Measurements from ENCODE around the gene ARFGAP2.

ARFGAP2 gene

DNA sequence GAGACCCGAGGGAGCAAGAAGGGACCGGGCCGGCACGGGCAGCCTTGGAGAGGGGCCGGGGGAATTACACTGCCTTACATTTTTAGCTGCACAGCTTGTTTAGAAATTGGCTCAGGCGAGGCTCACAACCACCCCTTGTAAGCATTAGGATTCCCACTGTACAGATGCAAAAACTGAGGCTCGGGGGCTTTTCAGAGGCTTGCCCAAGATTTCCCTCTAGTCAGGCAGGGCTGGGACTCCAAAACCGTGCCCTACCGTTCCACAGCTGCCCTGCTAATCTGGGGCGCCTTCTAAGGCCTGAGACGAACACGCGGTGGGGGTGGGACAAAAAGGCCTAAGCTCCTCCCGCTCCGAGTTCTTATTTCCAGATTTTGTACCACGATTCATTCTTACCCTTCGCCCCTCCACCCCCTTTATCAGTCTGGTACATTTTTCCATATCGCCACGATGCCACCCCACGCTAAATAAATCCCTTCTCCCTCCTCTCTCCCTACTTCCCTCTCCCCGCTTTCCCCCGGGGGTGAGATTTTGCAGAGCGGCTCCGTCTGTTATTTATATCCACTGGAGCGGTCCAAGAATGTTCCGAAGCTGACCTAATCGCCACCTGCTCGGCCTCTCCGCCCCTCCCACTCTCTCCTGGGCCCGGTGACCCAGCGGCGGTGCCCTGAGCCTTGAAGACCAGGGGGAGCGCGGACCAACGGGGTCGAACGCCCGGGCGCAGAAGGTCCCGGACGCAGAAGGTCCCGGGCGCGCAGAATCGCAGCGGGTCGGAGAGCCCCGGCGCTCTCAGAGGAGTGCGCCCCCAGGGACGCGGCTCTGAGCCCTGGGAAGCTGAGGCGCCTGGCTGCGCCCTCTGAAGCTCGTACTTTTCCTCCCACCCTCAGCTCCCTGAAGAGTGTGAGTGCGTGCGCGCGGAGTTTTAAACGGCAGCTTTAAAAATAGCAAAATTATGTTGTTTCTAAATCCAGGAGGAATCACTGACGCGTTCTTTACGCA is 10.3 kb upstream of the ARFGAP2 start:
- peak; percentile 23 for DNase-seq (ENCODE audit: low spot score)

DNA sequence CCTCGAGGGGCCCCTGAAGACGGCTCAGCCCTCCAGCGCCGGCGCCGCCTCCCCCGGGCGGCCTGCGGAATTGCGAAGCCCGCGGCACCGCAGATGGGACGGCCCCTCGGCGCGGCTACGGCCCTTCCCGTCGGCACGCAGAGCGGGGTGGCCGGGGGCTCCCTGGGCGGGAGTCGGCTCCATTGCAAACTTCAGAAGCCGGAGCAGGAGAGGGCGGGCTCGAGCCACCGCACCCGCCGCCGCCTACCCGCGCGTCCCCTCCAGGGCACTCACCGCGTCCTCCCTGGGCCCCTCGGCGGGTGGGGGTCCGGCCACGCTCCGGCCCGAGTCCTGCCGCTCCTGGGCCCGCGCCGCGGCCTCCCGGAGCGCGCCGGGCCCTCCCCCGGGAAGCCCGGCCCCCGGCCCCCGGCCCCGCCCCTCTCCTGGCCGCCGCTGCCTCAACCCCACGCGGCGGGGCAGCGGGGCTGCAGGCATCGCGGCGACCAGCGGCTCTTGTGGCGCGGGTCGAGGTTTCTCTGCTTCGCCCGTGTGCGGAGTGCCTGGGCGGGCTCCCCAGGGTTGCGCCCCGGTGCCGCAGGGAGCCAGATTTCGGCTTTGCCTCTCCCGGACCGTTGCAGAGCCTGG is 9.5 kb upstream of the ARFGAP2 start, which contains the start of gene PACSIN3:
PACSIN3 (minus strand) TSS at position 359 of the 624 bp plus-strand sequence. CDS start 3,707 bp downstream, outside the sequence.
- DNase-seq (ENCODE audit: low spot score): peak; percentile 56

DNA sequence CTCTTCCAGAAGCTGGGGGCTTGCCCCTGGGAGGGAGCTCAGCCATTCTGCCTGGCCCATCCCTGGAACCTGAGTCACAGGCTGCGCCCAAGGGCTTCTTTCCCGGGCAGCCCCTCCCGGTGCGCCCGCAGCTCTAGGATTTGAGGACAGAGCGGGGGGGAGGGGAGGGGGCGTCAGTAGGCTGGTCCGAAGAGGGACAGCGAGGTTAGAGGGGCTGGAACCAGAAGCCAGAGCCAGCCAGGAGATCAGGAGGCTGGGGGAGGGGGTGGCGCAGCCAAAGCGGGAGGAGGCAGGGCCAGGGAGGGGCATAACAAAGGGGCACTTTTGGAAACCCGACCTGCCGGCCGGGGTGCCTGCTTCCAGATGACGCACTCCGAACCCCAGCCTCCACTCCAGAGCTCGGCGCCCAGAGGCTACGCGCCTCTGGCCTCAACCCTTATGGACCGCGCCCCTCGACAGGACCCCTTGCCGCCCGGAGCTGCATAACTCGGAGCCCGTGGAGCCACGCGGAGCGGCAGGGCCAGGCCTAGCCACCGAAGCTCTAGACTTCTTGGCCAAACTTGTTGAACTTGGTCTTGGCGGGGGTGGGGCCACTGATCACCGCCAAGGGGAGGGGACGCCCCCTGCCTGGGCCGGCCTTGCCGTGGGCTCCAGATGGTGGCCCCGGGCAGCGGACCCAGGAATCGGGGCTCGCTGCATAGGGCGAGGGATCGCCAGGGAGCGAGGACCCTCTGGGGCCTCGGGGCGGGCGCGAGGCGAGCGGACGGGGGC is 8.8 kb upstream of the ARFGAP2 start:
- DNase-seq (ENCODE audit: low spot score): peak; percentile 50

DNA sequence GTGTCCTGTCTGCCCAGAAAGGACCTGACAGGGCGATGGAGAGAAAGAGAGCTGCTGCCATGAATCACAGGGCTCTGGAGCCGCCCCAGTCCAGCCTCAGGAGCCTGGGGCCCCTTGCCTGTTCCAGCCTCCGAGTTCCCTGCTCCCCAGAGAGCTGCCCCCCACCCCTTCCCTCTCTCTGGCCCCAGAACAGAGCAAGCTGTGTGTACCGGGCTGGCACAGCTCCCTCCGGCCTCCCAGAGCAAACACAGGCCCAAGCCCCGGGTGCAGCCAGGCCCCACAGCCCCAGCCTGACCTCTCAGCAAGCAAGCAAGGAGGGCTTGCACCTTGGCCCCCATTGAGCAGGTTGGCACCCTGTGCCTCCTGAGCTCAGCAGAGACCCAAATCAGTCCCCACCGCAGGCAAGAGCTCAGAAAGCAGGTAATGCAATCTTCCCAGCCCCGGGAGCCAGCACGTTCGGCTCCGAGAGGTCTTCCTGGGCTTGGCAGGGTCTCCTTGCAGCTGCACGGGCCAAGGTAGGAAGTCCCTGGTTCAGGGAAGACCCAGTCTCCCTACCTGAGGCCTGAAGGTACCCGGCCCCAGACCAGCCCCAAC is 8.1 kb upstream of the ARFGAP2 start:
- DNase-seq (ENCODE audit: low spot score): no peak

DNA sequence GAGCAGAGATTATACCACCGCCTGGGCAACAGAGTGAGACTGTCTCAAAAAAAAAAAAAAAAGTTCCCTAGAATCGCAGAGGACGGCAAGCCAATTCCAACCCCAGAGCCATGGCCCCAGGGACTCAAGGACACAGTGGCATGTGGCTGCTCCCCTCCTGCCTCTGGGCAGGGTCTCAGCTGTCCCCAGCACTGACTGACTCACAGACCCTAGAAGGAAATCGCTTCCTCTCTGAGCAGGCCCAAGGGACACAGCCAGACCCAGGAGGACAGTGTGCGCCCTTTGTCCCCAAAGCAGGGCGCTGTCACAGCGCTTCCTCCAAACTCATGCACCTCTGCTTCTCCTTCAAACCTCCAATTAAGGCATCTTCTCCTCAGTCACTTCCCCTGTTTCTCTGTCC is 7.3 kb upstream of the ARFGAP2 start:
- no peak for DNase-seq (ENCODE audit: low spot score)

DNA sequence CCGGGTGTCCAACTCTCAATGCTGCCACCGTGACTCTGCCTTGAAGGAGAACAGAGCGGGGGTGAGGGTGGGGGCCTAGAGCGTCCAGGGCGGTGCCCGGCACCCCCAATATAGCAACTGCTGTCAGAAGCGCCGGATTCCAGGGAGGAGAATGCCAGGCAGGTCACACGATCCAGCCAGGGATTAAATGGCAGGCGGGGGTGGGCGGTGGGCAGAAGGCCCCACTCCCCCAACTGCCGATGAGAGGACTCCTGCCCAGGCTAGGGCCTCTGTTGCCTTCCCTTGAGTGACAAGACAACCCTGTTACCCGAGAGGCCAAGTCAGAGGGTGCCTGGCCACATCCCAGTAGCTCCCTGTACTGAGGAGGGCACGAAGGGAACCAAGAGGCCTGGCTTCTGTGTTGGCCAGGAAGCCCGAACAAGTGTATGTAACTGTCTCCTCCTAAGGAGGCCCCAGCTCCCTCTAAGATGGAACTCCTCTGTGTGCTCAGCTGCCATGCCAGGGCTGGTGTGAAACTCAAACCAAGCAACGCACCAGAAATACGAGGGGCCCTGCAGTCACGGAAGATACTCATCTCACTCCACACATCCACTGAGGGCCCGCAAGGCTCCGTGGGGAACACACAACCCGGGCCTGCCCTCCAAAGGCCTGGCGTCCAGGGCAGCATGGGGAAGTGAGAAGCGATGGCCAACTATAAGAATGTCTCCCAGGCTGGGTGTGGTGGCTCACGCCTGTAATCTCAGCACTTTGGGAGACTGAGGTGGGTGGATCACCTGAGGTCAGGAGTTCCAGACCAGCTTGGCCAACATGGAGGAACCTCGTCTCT is 6.6 kb upstream of the ARFGAP2 start:
- no peak for DNase-seq (ENCODE audit: low spot score)

DNA sequence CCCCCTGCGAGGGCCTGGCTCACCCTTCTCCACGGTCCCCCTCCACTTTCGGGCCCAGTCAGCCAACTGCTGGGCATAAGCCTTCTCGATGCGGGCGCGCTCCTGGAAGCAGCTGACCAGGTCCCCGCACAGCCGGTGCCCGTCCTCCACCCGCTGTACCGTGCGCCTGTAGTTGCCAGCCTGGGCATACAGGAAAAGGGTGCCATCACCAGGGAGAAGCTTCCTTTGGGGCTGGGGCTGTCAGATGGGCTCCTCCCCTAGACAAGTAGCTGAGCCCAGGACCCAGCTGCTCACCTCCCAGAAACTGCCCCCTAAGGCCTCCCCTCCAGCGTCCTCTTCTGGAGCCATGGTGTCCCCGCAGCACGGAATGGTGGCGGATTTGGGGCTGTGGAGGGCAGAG is 5.7 kb upstream of the ARFGAP2 start:
- no peak for DNase-seq (ENCODE audit: low spot score)

DNA sequence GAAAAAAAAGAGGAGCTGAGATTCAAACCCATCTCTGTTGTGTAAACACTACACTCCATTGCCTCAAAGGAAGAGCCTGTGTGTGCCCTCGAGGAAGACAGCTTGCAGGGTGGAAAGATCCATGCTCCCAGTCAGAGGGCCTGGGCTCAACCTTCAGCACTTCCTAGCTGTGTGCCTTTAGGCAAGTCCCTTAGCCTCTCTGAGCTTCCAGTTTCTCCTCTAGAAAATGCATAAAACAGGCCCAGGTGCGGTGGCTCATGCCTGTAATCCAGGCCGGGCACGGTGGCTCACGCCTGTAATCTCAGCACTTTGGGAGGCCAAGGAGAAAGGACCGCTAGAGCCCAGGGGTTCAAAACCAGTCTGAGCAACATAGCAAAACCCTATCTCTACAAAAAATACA is 4.6 kb upstream of the ARFGAP2 start:
- DNase-seq (ENCODE audit: low spot score): no peak

DNA sequence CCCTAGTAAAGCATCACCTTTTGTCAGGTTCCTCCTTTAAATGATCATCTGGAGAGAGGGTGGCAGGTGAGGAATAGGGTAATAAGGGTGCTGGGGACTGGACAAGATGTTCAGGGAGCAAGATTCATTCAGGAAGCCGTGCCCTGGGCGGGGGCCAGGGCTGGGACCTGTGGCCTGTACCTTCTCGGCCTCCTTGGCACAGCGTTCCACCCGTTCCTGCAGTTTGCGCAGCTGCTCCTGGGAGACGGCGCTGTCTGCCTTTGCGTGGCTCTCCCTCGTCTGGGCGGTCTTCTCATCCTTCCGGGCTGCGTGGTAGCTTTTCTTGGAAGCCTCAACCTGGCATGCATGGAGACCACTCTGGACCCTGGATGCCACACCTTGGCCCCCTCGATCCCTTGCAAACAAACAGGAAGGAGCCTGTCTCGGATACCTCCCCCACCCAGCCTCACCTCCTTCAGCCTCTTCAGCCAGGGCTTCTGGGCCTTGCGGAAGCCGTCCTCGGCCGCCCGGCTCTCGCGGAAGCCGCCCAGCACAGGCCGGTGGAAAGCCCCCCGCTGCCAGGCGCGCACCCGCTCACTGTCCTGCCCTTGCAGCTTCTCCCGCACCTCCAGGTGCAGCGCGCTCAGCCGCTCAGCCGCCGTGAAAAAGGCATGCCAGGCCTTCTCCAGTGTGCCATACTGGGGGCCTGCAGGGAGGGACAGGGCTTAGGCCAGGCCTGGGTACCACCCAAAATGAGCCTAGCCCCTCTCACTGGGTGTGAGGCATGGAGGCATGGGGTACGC is 3.5 kb upstream of the ARFGAP2 start:
- no peak for DNase-seq (ENCODE audit: low spot score)

DNA sequence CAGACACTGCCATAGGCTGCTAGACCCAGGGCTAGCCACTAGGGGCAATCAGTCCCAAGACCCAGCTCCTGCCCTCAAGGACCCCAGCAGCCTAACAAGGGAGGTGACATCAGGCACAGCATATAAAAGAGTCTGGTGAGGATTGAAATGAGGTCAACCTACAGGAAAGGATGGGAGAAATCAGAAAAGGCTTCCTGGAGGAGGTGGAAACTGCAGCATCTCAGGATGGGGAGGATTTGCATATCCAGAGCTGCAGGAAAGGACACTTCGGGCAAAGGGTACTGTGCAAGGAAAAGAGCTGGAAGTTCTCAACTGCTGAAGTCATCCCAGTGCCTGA is 2.9 kb upstream of the ARFGAP2 start:
- DNase-seq (ENCODE audit: low spot score): peak; percentile 54

DNA sequence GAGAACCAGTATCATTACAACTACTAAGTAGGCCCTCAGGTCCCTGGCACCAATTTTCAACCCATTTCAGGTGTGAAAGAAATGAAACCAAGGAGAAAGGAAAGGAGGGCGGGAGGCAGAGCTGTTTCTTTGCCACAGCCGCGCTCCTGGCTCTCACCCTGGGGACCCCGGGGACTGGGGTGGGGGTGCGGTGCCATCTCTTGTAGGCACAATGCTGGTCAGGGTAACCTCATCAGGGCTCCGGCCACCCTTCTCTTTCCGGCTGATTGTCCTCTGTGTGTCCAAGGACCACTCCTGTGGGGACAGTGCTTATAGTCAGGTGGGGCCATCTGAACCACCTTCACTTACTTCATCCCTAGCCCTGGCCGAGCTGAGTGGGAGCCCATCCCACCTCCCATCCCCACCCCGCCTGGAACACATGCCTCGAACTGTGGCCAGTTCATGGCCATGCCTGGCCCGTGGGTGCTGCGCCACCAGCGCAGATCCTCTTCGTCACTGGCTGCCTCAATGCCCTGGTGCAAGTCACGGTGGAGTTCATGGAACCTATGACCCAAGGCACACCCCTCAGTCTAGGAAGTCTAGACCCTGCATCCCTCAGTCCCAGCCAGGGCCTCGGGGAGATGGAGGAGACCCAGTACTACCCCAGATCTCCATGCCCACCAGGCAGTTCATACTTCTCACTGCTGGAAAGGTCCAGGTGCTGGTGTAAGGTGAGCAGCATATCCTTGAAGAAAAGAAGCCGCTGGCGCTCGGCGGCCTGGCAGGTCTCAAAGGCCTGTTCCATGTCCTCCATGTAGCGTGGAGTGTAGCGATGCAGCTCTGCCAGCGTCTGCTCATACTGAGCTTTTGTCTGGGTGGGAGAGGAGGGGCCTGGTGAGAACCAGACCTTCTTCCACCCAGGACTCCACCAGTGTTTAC is 2.3 kb upstream of the ARFGAP2 start:
- DNase-seq (ENCODE audit: low spot score): no peak

DNA sequence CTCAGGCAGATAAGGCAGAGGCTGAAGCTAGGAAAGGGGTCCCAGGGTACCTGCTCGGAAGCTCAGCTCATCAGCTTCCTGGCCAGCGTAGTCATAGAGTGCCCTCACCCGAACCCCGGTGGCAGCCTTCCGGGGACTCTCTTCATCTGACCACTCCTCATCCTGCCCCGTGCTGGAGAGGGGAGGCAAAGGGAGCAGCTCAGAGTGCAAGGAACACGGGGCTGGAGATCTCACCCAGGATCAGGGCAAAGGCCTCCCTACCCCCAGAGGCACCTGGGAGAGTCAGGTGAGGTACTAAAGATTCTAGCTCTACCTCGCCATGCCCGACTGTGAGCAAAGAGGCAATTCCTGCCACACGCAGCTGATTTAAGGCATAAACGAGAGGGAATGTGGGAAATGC is 1.6 kb upstream of the ARFGAP2 start:
- no peak for DNase-seq (ENCODE audit: low spot score)

DNA sequence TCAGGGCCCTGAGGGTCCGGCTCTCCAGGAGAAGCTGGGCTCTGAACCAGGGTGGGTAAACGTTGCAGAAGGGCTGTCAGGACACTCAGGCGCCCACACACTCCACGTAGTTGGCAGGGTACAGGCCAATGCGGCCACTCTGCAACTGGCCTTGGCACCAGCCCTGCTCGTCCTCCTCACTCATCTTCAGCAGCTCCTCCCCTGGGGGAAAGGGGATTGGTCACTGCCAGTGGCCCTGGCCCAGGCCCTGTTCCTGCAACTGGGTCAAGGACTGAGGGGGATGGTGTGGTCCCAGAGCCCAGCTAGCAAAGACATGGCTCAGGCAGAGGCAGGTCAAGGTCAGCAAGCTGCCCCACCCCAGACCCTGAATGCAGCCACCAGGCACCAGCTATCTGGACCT is 1.2 kb upstream of the ARFGAP2 start:
- no peak for DNase-seq (ENCODE audit: low spot score)

DNA sequence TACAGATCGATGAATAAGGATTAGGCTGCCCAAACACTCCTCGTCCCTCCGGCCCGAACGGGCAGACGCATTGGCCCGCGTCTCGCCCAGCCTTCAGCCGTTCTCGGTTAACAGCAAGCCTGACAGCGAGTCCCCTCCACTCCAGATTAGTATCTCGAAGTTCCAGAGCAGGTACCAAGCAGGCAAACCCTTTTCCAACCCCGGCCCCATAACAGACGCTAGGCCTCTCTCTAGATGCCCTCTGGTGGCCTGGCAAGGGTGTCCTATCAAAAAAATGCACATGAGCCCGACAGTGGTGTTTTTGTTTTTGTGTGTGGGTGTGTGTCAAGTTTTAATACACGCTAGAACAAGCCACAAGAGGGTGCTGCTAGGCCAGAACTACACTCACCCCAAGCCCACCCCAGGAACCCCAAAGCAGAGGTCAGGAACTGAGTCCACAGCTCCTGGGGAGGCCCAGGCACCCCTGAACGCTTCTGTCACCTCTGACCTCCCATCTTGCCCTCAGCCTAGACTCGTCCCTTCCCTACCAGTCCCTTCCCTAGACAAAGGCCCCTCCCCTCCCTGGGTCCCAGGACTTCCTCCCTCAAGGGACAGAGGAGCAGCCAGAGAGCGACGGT is 658 bp upstream of the ARFGAP2 start:
- peak; percentile 81 for DNase-seq (ENCODE audit: low spot score)

DNA sequence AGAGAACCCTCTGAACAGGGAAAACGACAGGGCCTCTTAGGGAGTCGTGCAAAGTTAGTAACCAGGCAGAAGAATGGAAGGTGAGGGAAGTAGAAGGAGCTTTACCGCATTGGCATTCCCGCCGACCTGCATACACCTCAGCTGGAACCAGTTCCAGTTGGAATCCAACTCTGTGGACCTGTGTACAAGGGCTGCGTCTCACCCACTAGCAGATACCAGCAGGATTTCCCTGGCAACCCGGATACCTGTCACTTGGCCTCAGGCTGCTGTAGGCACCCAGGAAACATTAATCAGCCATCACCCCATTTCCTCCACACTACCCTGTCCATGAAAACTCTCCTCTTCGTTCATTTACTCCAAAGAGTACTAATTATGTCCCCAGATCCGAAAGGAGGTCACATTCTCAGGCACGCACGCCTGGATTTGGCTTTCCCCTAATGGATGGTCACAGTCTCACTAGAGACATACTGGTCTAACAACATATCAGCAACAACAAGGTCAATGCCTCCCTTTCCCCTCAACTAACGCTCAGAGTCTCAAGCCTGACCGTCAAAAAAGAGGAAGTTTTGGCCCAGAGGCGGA is 842 bp downstream of the ARFGAP2 start:
- peak; percentile 16 for DNase-seq (ENCODE audit: low spot score)

DNA sequence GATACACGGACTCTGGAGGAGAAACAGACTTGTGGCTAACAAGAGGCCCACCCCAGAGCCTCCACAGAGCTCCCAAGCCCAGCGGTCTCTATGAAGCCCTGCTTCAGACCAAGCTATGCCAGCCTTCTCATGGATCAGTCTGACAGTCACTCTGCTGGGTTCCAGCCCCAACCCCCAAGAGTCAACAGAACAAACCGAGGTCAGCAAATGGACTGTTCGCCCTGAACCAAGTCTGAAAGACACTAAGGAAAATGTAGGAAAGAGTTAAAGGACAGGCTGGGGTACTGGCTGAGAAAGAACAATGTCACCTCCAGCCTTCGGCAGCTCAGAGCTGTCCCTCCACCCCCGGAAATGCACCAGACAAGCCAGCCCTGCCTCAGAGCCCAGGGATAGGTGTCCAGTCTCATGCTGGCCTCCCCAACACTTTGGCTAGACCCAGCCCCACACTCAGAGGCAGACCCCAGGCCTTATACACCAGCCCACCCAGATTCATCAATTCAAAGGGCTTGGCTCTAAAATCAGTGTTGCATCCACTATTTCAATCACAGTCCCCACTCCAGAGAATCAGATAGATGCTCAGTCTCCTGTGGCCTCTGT is 3.8 kb downstream of the ARFGAP2 start:
- DNase-seq (ENCODE audit: low spot score): no peak

DNA sequence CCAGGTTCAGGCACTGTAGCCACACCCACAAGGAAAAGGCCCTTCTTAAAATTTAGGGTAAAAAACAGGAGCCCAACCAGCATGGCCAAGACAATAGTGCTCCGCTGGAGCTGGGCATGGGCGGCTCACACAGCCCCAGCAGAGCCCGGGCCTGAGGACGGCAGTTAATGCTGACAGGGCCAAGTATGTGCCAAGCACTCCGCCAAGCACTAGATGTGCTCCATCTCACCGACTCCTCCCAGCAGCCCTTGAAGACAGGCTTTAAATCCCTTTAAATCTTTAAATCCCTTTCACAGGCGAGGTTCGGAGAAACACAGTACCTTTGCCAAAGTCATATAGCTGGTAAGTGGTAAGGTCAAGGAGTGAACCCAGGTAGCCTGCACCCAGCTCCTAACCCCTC is 4.8 kb downstream of the ARFGAP2 start:
- DNase-seq (ENCODE audit: low spot score): no peak
